ENCODE results near the gene ZMYND8. TPM values are rescaled to one million over a fixed set of nuclear protein-coding genes. Genes with fewer than 3 reads are reported as not detected.
"Not testable (repeated sequence)": the region's sequence is repeated elsewhere in the genome, so short reads cannot be mapped to it uniquely, and the experiment has no call there.

The ZMYND8 gene
- total RNA-seq, 1 experiment from 2014 or later, result 107 TPM

DNA sequence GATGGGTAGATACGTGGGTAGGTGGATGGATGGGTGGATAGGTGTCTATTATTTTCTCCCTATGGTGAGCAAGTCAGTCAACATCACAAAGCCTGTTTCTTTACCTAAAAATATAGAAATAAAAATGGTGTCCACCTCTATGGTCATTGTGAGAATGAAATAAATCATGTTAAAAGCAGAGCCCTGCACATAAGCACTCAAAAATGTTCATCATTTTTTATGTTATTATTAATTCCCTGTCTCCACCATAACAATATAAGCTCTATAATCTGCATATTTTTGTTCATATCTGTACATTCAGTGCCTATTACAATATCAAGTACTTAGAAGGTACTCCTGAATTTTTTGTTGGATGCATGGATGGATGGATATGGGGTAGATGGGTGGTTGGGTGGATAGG is 177.6 kb downstream of the ZMYND8 start:
- no peaks in the 10 kb centered on the region for H3K4me1 ChIP-seq (replicated peaks; ENCODE audit: insufficient read depth)
- H3K27me3 ChIP-seq (ENCODE audit: insufficient read depth, low read depth), result no peaks in the 10 kb centered on the region
- DNase-seq, result no peak
- H3K9me2 ChIP-seq (ENCODE audit: insufficient read depth), result no peaks in the 10 kb centered on the region
- no peak overlapping the region for H3K4me3 ChIP-seq
- H4K20me1 ChIP-seq (ENCODE audit: insufficient read depth), result no peaks in the 10 kb centered on the region
- no peak overlapping the region for H3K4me2 ChIP-seq
- no peaks in the 10 kb centered on the region for H3K79me2 ChIP-seq (ENCODE audit: low read depth)
- no TSS peak for BruUV-seq (replicated peaks)
- H3K27ac ChIP-seq, result no peak overlapping the region
- no peak overlapping the region for H2AFZ ChIP-seq
- CTCF ChIA-PET, result no interaction called here
- intact Hi-C loops (cut with micrococcal nuclease; ENCODE audit: unreplicated experiment), result no loop called here
- H3K9me3 ChIP-seq (ENCODE audit: insufficient read depth, low read depth), result no peaks in the 10 kb centered on the region
- no peaks in the 10 kb centered on the region for H3F3A ChIP-seq (ENCODE audit: insufficient read depth, low read depth)
- POLR2A ChIA-PET (ENCODE audit: unreplicated experiment), result no interaction called here
- no peaks in the 10 kb centered on the region for H3K36me3 ChIP-seq (ENCODE audit: low read depth)
- TF ChIP-seq, protein P1, sequence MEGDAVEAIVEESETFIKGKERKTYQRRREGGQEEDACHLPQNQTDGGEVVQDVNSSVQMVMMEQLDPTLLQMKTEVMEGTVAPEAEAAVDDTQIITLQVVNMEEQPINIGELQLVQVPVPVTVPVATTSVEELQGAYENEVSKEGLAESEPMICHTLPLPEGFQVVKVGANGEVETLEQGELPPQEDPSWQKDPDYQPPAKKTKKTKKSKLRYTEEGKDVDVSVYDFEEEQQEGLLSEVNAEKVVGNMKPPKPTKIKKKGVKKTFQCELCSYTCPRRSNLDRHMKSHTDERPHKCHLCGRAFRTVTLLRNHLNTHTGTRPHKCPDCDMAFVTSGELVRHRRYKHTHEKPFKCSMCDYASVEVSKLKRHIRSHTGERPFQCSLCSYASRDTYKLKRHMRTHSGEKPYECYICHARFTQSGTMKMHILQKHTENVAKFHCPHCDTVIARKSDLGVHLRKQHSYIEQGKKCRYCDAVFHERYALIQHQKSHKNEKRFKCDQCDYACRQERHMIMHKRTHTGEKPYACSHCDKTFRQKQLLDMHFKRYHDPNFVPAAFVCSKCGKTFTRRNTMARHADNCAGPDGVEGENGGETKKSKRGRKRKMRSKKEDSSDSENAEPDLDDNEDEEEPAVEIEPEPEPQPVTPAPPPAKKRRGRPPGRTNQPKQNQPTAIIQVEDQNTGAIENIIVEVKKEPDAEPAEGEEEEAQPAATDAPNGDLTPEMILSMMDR (conservative IDR thresholded peaks at IDR 0.05), result no peak
- no peak for TF ChIP-seq EZH2 (IDR thresholded peaks at IDR 0.05; ENCODE audit: low read depth)

DNA sequence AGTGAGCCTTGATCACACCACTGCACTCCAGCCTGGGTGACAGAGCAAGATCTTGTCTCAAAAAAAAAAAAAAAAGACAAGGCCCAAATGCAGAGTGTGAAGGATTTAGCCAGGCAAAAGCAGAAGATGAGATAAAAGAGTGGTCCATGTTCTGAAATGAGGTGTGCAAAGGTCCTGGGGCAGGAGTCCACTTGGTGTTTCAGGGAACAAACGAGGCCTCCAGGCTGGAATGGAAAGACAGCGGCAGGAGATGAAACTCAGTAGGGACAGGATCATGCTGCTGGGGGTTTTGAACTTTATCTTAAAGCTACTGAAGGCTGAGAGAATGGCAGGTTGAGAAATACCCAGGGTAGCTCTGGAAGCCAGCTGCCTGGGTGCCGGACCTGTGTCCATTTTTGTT is 178.2 kb downstream of the ZMYND8 start:
- TF ChIP-seq, protein P1 (conservative IDR thresholded peaks at IDR 0.05), result no peak
- no peak for TF ChIP-seq EZH2 (IDR thresholded peaks at IDR 0.05; ENCODE audit: low read depth)
- intact Hi-C loops (cut with micrococcal nuclease; ENCODE audit: unreplicated experiment), result no loop called here
- Histone ChIP-seq H3K4me2 (no peak overlapping the region), H2AFZ (no peak overlapping the region), H3K79me2 (ENCODE audit: low read depth) (no peaks in the 10 kb centered on the region), H3K4me1 (replicated peaks; ENCODE audit: insufficient read depth) (no peaks in the 10 kb centered on the region), H3K27me3 (ENCODE audit: insufficient read depth, low read depth) (no peaks in the 10 kb centered on the region), H3K27ac (no peak overlapping the region), H3K9me3 (ENCODE audit: insufficient read depth, low read depth) (no peaks in the 10 kb centered on the region), H4K20me1 (ENCODE audit: insufficient read depth) (no peaks in the 10 kb centered on the region), H3K36me3 (ENCODE audit: low read depth) (no peaks in the 10 kb centered on the region), H3K9me2 (ENCODE audit: insufficient read depth) (no peaks in the 10 kb centered on the region), H3F3A (ENCODE audit: insufficient read depth, low read depth) (no peaks in the 10 kb centered on the region), H3K4me3 (no peak overlapping the region)
- DNase-seq, result no peak
- no TSS peak for BruUV-seq (replicated peaks)
- ChIA-PET CTCF (no interaction called here), POLR2A (ENCODE audit: unreplicated experiment) (no interaction called here)

DNA sequence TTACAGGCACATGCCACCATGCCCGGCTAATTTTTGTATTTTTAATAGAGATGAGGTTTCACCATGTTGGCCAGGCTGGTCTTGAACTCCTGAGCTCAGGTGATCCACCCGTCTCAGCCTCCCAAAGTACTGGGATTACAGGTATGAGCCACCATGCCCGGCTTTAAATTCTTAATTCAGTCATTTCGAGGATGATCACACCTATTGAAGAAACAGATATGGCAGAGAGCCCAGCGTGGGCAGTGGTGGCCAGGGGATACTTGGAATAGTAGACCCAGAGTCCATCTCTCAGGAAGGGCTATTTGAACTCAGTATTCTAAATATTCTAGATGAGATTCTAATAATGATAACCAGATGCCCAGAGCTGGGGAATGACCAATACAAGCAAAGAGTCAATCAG is 180.3 kb downstream of the ZMYND8 start:
- H3K27ac ChIP-seq; H3K4me3 ChIP-seq; H3K27me3 ChIP-seq (ENCODE audit: insufficient read depth, low read depth); H3K9me3 ChIP-seq (ENCODE audit: insufficient read depth, low read depth); DNase-seq; CTCF ChIA-PET; H3F3A ChIP-seq (ENCODE audit: insufficient read depth, low read depth); intact Hi-C loops (cut with micrococcal nuclease; ENCODE audit: unreplicated experiment); H3K36me3 ChIP-seq (ENCODE audit: low read depth); H3K4me2 ChIP-seq; POLR2A ChIA-PET (ENCODE audit: unreplicated experiment); H3K9me2 ChIP-seq (ENCODE audit: insufficient read depth); H2AFZ ChIP-seq; H4K20me1 ChIP-seq (ENCODE audit: insufficient read depth); H3K79me2 ChIP-seq (ENCODE audit: low read depth); H3K4me1 ChIP-seq (replicated peaks; ENCODE audit: insufficient read depth); BruUV-seq (replicated peaks): not testable (repeated sequence)

DNA sequence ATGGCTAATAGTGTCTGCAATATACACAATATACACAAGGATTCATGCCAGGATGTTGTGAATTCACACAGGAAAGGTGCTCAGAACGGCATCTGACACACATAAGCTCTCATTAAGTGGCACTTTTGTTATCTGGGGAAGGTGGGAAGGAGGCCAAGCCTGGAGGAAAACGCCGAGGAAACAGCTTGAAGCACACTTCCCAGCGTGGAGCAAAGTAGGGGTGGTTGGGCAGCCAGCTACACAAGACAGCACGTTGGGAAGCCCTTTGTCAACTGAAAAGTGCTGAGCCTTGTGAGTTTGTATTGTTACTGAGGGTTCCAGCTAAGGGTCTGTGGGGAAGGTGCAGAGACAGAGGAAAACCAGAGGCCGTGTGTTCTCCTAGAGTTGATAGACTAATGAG is 181.0 kb downstream of the ZMYND8 start:
- Histone ChIP-seq H3K9me2 (ENCODE audit: insufficient read depth) (no peaks in the 10 kb centered on the region), H3K9me3 (ENCODE audit: insufficient read depth, low read depth) (no peaks in the 10 kb centered on the region), H3K27ac (no peak overlapping the region), H3K4me1 (replicated peaks; ENCODE audit: insufficient read depth) (no peaks in the 10 kb centered on the region), H3F3A (ENCODE audit: insufficient read depth, low read depth) (no peaks in the 10 kb centered on the region), H2AFZ (no peak overlapping the region), H3K36me3 (ENCODE audit: low read depth) (no peaks in the 10 kb centered on the region), H4K20me1 (ENCODE audit: insufficient read depth) (no peaks in the 10 kb centered on the region), H3K79me2 (ENCODE audit: low read depth) (no peaks in the 10 kb centered on the region), H3K4me2 (no peak overlapping the region), H3K27me3 (ENCODE audit: insufficient read depth, low read depth) (no peaks in the 10 kb centered on the region), H3K4me3 (no peak overlapping the region)
- BruUV-seq (replicated peaks), result no TSS peak
- TF ChIP-seq, protein P1 (conservative IDR thresholded peaks at IDR 0.05), result no peak
- TF ChIP-seq EZH2 (IDR thresholded peaks at IDR 0.05; ENCODE audit: low read depth), result no peak
- intact Hi-C loops (cut with micrococcal nuclease; ENCODE audit: unreplicated experiment), result no loop called here
- POLR2A ChIA-PET (ENCODE audit: unreplicated experiment), result no interaction called here
- no peak for DNase-seq
- CTCF ChIA-PET, result interaction anchor here (0.7 kb wide), 1 partner anchor 423 kb away, joined by 5 read pairs; no protein-coding TSS in a partner anchor
